D721Med (cell line): ENCODE data around the gene IER3.

Source experiments
- DNase-seq: peaks from one replicate; pipeline ENCODE4 v3.0.0; 2011; ENCODE audit warnings: low spot score; ENCODE audit not compliant: insufficient read length
- FAIRE-seq: peaks from 2 replicates; lab custom pipeline; 2011; peaks lifted over from hg19 to GRCh38; lab: Jason Lieb, UNC
- TF ChIP-seq, protein P1 (sequence below): IDR thresholded peaks from 2 replicates; pipeline ENCODE4 v1.5.1; 2012; ENCODE audit warnings: mild to moderate bottlenecking, control low read depth; ENCODE audit not compliant: insufficient read depth; ENCODE audit errors: missing control alignments

IER3 gene

GRCh38 chr6:30782425-30783014, 38.2 kb upstream of the IER3 start:
- FAIRE-seq (no peak), DNase-seq (no peak)
- TF ChIP-seq, protein P1, sequence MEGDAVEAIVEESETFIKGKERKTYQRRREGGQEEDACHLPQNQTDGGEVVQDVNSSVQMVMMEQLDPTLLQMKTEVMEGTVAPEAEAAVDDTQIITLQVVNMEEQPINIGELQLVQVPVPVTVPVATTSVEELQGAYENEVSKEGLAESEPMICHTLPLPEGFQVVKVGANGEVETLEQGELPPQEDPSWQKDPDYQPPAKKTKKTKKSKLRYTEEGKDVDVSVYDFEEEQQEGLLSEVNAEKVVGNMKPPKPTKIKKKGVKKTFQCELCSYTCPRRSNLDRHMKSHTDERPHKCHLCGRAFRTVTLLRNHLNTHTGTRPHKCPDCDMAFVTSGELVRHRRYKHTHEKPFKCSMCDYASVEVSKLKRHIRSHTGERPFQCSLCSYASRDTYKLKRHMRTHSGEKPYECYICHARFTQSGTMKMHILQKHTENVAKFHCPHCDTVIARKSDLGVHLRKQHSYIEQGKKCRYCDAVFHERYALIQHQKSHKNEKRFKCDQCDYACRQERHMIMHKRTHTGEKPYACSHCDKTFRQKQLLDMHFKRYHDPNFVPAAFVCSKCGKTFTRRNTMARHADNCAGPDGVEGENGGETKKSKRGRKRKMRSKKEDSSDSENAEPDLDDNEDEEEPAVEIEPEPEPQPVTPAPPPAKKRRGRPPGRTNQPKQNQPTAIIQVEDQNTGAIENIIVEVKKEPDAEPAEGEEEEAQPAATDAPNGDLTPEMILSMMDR = no peak

DNA sequence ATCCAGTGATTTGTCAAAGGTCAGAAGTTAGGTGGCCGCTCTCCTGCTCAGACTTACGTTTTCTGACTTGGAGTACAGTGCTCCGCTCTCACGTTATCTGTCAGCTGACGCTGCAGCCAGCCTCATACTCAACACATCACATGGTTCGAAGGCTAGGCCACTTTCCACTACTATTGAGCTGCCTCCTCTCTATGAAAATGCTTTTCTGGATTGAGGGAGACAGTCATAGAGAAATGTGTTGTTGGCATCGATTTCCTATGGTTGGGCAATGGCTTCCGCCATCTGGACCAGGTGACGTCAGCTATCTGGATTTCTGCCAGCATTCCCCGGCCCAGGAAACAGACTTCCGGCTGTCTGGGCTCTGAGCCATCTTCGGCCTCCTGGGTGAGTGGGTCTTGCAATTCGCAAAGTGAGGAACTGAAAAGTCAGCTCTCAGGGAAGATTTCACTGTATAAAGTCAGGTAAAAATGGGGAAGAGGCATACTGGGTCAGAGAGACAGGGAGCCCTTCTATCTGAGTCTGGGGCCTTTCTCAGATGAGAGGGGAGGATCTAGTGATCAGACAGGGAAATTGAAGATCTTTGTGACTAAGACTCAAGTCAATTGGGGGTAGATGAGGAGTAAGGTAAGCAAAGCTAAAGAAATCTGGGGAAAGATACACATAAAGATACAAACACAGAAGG, 37.5 kb upstream of the IER3 start:
- TF ChIP-seq, protein P1 = no peak
- DNase-seq (no peak), FAIRE-seq (no peak)

- FAIRE-seq (no peak), DNase-seq (no peak)
- TF ChIP-seq, protein P1 = no peak
Observed at GRCh38 chr6:30781395-30781742, 37.0 kb upstream of the IER3 start.

GRCh38 chr6:30780642-30780920, 36.2 kb upstream of the IER3 start:
- FAIRE-seq (no peak), DNase-seq (no peak)
- TF ChIP-seq, protein P1 = no peak

- FAIRE-seq (no peak), DNase-seq (no peak)
- TF ChIP-seq, protein P1 = no peak
Observed at GRCh38 chr6:30779850-30780641, 35.7 kb upstream of the IER3 start.

DNA sequence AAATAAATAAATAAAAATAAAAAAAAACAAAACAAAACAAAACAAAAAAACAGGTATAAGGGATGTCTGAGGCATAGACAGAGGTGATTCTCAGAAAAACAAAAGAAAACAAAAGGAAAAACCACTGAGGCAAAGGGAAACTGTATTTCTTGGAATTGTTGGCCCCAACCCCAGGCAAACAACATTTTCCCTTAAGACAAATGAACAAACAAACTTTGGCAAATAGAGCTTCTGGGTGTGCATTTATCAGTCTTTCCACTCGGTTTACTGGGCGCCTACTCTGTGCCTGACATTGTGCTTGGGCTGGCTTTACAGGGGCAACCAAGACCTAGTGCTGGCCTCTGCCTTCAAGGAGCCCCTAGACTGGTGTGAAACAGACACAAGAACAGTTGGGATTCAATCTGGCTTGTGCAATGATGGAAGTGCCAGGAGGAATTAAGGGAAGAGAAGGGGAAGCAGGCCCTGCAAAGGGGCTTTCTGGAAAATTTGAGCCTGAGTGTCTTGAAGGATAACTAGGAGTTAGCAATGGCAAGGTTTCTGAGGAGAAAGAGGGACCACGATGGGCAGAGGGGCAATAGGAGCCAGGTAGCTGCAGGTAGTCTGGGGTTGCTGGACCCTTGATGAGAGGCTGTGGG, 33.8 kb upstream of the IER3 start:
- FAIRE-seq (no peak), DNase-seq (no peak)
- TF ChIP-seq, protein P1 = no peak
